ENCODE measurements around the gene GDPD5.
A peak's percentile ranks its signal among the peaks of the same experiment; 100 is the strongest.

Gene GDPD5

DNA sequence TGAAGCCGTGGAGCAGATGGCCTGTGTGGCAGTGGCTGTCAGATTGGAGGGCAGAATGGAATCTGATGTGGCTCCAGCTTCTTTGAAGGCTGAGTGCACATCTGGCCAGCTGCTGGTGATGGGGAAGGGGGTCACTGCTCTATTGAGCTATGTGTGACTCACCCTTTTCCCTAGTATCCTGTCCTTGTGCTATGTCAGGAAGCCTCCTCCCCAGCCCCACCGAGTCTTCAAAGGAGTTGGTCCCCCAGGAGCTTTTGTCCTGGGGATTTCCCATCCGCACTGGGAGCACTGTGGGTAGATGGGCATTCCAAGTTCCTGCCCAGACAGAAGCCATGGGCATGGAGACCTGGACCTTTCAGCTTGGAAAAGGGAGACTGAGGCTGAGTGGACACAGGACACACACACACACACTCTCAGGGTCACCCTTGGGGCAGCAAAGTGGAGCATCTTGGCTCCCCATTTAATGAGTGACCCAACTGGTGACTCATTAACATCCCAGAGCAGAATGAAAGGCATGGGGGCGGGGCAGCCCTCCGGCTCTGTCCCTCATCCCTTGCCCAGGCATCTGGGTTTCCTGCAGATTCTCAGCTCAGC is 39.6 kb upstream of the GDPD5 start:
- H3K9ac ChIP-seq (ENCODE audit: low read depth, low read length): peak overlapping the region; percentile 99; the same call in 1 of the 2 replicates
- peak overlapping the region; percentile 95; the same call in 1 of the 2 replicates for H3K4me3 ChIP-seq (ENCODE audit: low read length)
- H3K36me3 ChIP-seq (ENCODE audit: insufficient read depth, low read depth, low read length): peaks cover 61% of the 10 kb centered on the region
- H3K9me3 ChIP-seq (ENCODE audit: insufficient read depth, low read depth, low read length): no peaks in the 10 kb centered on the region
- H3K4me1 ChIP-seq (ENCODE audit: insufficient read depth, low read length): peaks cover 28% of the 10 kb centered on the region
- no peaks in the 10 kb centered on the region for H3K27me3 ChIP-seq (ENCODE audit: insufficient read depth, low read length)
- H3K27ac ChIP-seq (ENCODE audit: low read length): peak overlapping the region; percentile 7

DNA sequence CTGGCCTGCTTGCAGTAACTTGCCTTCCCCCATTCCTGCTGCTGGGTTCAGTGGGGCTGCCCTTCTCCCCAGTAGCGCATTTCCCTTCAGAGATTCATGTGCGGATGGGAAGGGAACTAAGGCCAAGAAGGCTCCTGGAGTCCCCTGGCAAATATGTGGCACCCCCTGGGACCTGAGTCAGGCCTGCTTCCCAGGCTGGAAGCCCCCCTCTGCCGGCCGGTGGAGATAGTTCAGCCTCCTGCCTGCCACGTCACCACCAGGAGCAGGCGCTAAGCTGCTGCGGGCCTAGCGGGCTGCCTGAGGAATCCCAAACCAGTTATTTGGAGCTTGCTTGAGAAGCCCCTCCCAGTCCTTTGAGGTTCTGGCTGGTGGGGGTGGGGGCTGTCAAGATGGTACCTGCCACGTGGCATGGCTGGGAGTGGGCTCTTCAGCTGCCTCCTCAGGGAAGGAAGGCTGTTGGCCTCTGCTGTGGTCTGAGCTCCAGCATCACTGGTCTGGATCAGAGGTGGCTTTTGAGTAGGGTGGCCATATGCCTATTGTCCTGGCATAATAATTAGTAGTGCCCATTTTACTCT is 38.3 kb upstream of the GDPD5 start:
- peak overlapping the region; percentile 95 for H3K4me3 ChIP-seq (ENCODE audit: low read length)

DNA sequence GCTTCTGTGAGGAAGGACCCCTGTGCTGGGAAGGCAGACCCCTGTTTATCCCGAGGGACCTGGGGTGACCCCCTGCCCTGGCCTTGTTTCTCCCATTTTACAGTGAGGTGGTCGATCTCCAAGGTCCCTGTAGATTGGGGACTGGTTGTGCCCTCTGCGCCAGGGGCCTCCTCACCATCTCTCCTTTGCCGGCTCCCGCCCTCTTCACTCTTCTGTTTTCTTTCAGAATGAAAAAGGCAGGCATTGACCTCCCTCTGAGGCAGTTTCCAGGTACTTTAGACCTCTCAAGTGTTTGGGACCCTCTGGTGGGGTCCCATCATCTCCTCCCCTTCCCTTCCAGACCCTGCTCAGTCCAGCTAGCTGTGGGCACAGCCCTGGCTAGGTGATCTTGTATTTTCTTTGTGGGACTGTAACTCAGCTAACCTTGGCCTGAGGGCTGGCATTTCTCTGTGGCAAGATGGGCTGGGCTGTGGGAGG is 37.8 kb upstream of the GDPD5 start:
- Histone ChIP-seq H3K4me3 (ENCODE audit: low read length) (peak overlapping the region; percentile 95), H3K4me1 (ENCODE audit: insufficient read depth, low read length) (peaks cover 36% of the 10 kb centered on the region), H3K9me3 (ENCODE audit: insufficient read depth, low read depth, low read length) (no peaks in the 10 kb centered on the region), H3K27me3 (ENCODE audit: insufficient read depth, low read length) (no peaks in the 10 kb centered on the region), H3K36me3 (ENCODE audit: insufficient read depth, low read depth, low read length) (peaks cover 45% of the 10 kb centered on the region), H3K27ac (ENCODE audit: low read length) (peak overlapping the region; percentile 99), H3K9ac (ENCODE audit: low read depth, low read length) (peak overlapping the region; percentile 99)

More for the DNA sequence above, 38.3 kb upstream of the GDPD5 start:
- peaks cover 35% of the 10 kb centered on the region for H3K4me1 ChIP-seq (ENCODE audit: insufficient read depth, low read length)
- H3K9me3 ChIP-seq (ENCODE audit: insufficient read depth, low read depth, low read length): no peaks in the 10 kb centered on the region
- peaks cover 50% of the 10 kb centered on the region for H3K36me3 ChIP-seq (ENCODE audit: insufficient read depth, low read depth, low read length)
- peak overlapping the region; percentile 99 for H3K27ac ChIP-seq (ENCODE audit: low read length)
- H3K9ac ChIP-seq (ENCODE audit: low read depth, low read length): peak overlapping the region; percentile 99
- no peaks in the 10 kb centered on the region for H3K27me3 ChIP-seq (ENCODE audit: insufficient read depth, low read length)

DNA sequence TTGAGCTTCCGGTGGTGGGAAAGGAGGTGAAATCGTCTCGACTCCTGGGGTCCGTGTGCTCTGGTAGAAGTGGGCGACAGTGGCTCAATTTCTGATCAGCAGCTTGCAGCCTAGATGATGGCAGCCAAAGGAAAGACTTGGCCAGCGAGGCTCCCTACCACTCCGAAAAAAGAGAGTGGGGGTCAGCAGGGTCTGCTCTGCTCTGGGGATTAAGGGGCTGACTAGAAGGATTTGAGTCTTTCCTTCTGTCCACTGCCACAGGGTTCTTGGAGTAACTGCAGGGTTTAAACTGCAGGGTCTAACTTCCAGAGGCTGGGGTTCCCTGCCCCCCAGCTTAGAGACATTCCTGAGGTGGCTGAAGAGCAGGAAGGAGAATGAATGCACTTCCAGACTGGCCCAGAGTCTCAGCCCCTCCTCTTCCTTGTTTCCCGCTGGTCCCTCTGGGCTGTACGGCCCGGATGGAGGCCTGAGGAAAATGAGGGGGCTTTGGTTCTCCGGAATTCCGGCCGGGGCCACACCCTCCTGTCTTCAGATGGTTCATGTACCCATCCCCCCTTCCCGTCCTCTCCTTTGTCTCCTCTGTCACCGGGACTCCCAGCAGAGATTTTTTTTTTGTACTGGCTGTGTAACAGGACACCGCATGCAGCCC is 37.2 kb upstream of the GDPD5 start:
- Histone ChIP-seq H3K9ac (ENCODE audit: low read depth, low read length) (peak overlapping the region; percentile 99), H3K4me3 (ENCODE audit: low read length) (peak overlapping the region; percentile 95), H3K4me1 (ENCODE audit: insufficient read depth, low read length) (peaks cover 39% of the 10 kb centered on the region), H3K36me3 (ENCODE audit: insufficient read depth, low read depth, low read length) (peaks cover 39% of the 10 kb centered on the region), H3K9me3 (ENCODE audit: insufficient read depth, low read depth, low read length) (no peaks in the 10 kb centered on the region), H3K27me3 (ENCODE audit: insufficient read depth, low read length) (no peaks in the 10 kb centered on the region), H3K27ac (ENCODE audit: low read length) (peak overlapping the region; percentile 99)

DNA sequence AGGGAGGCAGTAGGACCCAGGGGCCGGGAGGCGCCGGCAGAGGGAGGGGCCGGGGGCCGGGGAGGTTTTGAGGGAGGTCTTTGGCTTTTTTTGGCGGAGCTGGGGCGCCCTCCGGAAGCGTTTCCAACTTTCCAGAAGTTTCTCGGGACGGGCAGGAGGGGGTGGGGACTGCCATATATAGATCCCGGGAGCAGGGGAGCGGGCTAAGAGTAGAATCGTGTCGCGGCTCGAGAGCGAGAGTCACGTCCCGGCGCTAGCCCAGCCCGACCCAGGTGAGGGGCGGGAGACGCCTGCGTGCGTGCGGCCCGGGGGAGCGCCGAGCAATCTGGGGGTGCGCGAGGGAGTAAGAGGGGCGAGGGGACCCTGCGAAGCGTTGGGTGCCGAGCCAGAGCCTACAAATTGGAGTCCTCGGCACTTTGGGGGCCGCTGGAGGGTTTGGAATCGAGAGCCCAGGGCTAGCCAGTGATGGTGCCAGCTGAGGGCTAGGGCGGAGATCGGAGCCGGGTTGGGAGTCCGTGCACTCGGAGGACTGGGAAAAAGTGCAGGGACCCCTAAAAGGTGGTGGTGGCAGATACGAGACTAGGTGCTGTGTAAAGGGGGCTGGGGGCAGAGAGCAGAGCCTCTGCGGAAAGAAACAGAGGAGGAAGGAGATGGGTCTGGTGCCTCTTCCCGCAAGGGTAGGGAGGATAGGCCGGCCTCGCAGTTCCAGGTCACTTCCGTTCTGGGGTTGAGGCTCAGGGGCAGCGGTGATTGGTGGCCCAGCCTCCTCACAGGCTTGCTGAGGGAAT is 36.5 kb upstream of the GDPD5 start, which contains the start of gene SERPINH1:
Gene SERPINH1 (plus strand): TSS at position 206 of the 788 bp plus-strand sequence. CDS start 4,097 bp downstream, outside the sequence.
- peak within 1 kb of the TSS; percentile 99 for H3K9ac ChIP-seq (ENCODE audit: low read depth, low read length)
- H3K4me3 ChIP-seq (ENCODE audit: low read length): peak within 1 kb of the TSS; percentile 95
- H3K9me3 ChIP-seq (ENCODE audit: insufficient read depth, low read depth, low read length): no peaks in the 10 kb centered on the region
- H3K36me3 ChIP-seq (ENCODE audit: insufficient read depth, low read depth, low read length): peaks cover 32% of the 10 kb centered on the region
- no peaks in the 10 kb centered on the region for H3K27me3 ChIP-seq (ENCODE audit: insufficient read depth, low read length)
- peak within 1 kb of the TSS; percentile 99 for H3K27ac ChIP-seq (ENCODE audit: low read length)
- H3K4me1 ChIP-seq (ENCODE audit: insufficient read depth, low read length): peaks cover 39% of the 10 kb centered on the region

DNA sequence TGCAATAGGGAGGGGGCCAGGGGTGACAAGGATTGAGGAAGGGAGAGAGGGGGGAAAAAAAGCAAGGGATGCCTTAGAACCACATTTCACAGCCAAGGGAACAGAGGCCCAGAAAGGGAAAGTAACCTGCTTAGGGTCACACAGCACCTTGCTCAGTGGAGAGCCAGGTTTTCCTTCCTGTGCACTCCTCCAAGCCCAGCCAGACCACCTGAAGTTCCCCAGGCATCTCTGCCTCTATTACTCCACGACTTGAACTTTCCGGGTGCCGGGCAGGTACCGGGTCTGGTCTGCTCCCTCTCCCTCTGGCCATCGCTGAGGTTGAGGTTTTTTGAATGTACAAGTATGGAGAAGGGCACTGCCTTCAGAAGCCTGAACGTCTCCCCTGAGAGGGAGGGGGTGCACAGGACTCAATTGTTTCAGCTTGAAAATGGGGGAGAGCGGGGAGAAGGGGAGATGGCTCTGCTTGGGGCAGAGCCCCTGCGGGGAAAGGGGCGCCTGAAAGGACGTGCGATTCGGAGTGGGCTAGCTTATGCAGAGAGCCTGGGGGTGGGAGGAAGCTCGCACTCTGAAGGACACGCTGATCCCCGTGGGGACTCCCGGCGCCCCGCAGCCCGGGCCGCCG is 35.8 kb upstream of the GDPD5 start:
- Histone ChIP-seq H3K4me1 (ENCODE audit: insufficient read depth, low read length) (peaks cover 39% of the 10 kb centered on the region), H3K9me3 (ENCODE audit: insufficient read depth, low read depth, low read length) (no peaks in the 10 kb centered on the region), H3K27me3 (ENCODE audit: insufficient read depth, low read length) (no peaks in the 10 kb centered on the region), H3K27ac (ENCODE audit: low read length) (peak overlapping the region; percentile 99), H3K9ac (ENCODE audit: low read depth, low read length) (peak overlapping the region; percentile 99; the same call in 1 of the 2 replicates), H3K4me3 (ENCODE audit: low read length) (peak overlapping the region; percentile 95), H3K36me3 (ENCODE audit: insufficient read depth, low read depth, low read length) (peaks cover 25% of the 10 kb centered on the region)

DNA sequence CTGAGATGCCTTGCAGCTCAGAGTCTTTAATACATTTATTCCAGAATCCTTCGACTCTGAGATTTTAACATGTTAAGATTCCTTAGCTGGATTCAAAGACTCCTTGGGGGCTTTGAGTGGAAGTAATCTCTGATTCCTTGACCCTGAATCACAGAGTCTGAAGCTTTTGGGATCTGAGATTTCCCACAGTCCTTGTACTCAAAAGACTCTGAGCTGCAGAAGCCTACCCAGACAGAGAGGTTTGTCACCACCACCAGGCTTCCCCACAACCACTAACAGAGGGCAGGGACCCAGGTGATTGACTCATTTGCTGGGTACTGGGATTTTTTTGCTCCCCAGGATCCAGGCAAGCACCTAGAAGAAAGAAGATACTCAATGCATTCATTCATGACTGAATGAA is 34.9 kb upstream of the GDPD5 start:
- Histone ChIP-seq H3K9ac (ENCODE audit: low read depth, low read length) (no peak overlapping the region; the same call in 1 of the 2 replicates), H3K4me1 (ENCODE audit: insufficient read depth, low read length) (peaks cover 34% of the 10 kb centered on the region)

DNA sequence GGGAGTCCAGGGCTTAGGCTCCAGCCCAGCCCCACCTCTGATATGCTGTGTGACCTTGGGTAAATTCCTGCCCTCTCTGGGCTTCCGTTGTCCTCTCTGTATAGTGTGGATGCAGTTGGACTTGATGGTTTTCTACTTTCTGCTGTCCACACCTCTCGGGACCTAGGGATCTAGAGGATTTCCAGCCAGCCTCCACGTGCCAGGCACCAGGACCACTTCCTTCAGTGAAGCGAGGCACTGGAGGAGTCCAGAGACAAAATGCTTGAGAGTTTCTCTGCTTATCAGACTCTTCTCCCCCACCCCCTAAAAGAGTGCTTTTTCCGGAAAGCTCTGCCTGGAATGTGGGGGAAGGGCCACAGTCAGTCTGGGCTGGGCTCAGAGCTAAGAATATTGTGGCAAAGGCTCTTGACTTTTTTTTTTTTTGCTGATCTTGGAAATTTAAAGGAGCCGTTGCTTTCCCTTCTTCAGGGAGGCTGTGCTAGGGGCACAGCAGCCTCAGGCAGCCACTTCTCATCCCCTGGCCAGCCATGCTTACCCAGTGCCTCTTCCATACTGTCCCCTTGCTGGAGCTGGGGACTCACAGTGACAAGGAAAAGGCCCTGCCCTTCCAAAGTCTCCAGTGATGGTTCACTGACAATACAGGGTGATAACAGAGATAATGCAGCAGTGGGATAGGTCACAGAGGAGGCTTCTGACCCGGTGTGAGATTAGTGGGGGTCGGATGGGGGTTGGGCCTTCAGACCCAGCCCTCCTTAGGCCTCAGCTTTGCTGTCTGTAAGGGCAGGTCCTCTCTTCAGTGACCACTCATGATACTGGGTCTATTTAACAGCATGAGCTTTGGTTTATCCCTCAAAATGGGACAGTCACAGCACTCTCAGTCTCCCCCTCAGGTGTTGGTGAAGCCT is 33.5 kb upstream of the GDPD5 start:
- H3K27me3 ChIP-seq (ENCODE audit: insufficient read depth, low read length): no peaks in the 10 kb centered on the region
- no peak overlapping the region for H3K4me3 ChIP-seq (ENCODE audit: low read length)
- no peaks in the 10 kb centered on the region for H3K9me3 ChIP-seq (ENCODE audit: insufficient read depth, low read depth, low read length)
- peak overlapping the region; percentile 9; the same call in 1 of the 2 replicates for H3K9ac ChIP-seq (ENCODE audit: low read depth, low read length)
- peak overlapping the region; percentile 9 for H3K27ac ChIP-seq (ENCODE audit: low read length)
- 0 out of 2 replicates have a peak, but pooled peaks cover 1% of the 10 kb centered on the region for H3K36me3 ChIP-seq (ENCODE audit: insufficient read depth, low read depth, low read length)
- H3K4me1 ChIP-seq (ENCODE audit: insufficient read depth, low read length): peaks cover 21% of the 10 kb centered on the region

More for the DNA sequence above, 34.9 kb upstream of the GDPD5 start:
- Histone ChIP-seq H3K9me3 (ENCODE audit: insufficient read depth, low read depth, low read length) (no peaks in the 10 kb centered on the region), H3K4me3 (ENCODE audit: low read length) (no peak overlapping the region), H3K27ac (ENCODE audit: low read length) (no peak overlapping the region), H3K27me3 (ENCODE audit: insufficient read depth, low read length) (no peaks in the 10 kb centered on the region), H3K36me3 (ENCODE audit: insufficient read depth, low read depth, low read length) (peaks cover 16% of the 10 kb centered on the region; the same call in 1 of the 2 replicates)

DNA sequence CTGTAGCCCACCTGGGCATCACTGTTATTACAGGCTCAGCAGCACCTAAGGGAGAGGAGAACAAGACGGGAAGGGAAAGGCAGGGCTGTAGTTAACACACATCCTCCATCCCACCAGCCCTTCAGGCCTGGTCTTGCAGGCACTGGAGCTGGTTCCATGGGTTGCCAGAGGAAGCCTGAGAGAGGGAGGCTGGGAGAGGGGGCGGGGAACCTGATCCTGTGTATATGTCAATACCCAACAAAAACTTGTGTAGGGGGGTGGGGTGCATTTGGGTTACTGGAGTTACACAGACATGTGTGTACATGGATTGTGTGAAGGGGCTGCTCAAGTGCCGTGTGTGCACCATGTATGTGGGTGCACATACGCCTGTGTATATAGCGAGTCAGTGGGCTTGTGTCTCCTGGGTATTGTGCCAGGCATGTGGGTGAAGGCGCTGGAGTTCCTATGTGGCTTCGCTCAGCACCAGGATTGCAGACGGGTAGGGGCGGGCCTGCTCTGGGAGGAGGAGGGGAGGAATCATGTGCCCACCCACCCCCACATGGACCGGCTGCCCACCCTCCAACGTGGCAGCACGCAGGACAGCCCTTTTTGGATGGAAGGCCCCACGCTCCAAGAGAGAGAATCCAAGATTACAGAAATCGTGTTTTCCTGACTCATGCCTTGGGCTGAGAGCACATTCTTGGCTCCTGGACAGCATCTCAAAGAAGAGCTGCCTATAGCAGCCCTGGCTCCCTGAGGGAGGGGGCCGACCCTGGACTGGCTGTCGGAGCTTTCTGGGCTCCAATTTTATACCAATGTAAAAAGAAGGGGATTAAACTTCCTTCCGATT is 32.1 kb upstream of the GDPD5 start:
- Histone ChIP-seq H3K36me3 (ENCODE audit: insufficient read depth, low read depth, low read length) (no peaks in the 10 kb centered on the region), H3K4me3 (ENCODE audit: low read length) (no peak overlapping the region), H3K27me3 (ENCODE audit: insufficient read depth, low read length) (no peaks in the 10 kb centered on the region), H3K9ac (ENCODE audit: low read depth, low read length) (no peak overlapping the region), H3K9me3 (ENCODE audit: insufficient read depth, low read depth, low read length) (no peaks in the 10 kb centered on the region), H3K27ac (ENCODE audit: low read length) (no peak overlapping the region), H3K4me1 (ENCODE audit: insufficient read depth, low read length) (peaks cover 23% of the 10 kb centered on the region)

DNA sequence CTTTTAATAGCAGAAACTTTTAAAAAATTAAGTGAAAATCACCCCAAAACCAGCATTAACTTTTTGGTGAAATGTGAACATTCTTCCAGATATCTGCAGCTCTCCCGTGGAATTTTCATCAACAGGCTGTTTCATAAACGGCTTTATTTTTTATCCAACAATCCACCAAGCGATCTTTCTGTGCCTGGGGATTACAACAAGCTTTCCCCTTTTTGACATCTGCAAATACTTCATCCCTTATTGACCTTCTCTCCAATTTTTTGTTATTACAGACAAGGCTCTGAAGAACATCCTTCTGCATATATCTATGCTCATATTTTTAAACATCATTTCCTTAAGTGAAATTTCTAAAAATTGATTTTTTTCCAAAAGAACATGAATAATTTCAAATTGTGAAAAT is 30.5 kb upstream of the GDPD5 start:
- Histone ChIP-seq H3K9me3 (ENCODE audit: insufficient read depth, low read depth, low read length) (no peaks in the 10 kb centered on the region), H3K4me3 (ENCODE audit: low read length) (no peak overlapping the region), H3K27ac (ENCODE audit: low read length) (no peak overlapping the region), H3K36me3 (ENCODE audit: insufficient read depth, low read depth, low read length) (no peaks in the 10 kb centered on the region), H3K4me1 (ENCODE audit: insufficient read depth, low read length) (peaks cover 23% of the 10 kb centered on the region), H3K27me3 (ENCODE audit: insufficient read depth, low read length) (no peaks in the 10 kb centered on the region), H3K9ac (ENCODE audit: low read depth, low read length) (no peak overlapping the region)

Measured in iPS-20b (cell line).